Stomach (tissue), 4 donors: ENCODE measurements around the gene GPR25.

Experiments
- EP300 ChIP-seq: sonication (generic); formaldehyde crosslinking; IDR thresholded peaks from one replicate; pipeline ENCODE4 v1.6.1; 2017; ENCODE audit warnings: antibody characterized with exemption
- POLR2A ChIP-seq, 4 donors: fragments of 450-650 bp; IDR thresholded peaks; one replicate each; pipeline ENCODE4 v1.6.1; 2016; ENCODE audit warnings: antibody characterized with exemption in 4 of 4, control low read depth in 2 of 4, mild to moderate bottlenecking in 1 of 4, moderate library complexity in 1 of 4
- TF ChIP-seq, protein P1 (sequence below), 7 experiments: fragments of 450-650 bp in 4 of 7; fragments of 200-600 bp in 3 of 7; sonication (generic) in 3 of 7; IDR thresholded peaks; one replicate each; pipeline ENCODE4 v1.5.1; 2016 to 2019; ENCODE audit warnings: antibody characterized with exemption in 7 of 7, control low read depth in 2 of 7, mild to moderate bottlenecking in 1 of 7

DNA sequence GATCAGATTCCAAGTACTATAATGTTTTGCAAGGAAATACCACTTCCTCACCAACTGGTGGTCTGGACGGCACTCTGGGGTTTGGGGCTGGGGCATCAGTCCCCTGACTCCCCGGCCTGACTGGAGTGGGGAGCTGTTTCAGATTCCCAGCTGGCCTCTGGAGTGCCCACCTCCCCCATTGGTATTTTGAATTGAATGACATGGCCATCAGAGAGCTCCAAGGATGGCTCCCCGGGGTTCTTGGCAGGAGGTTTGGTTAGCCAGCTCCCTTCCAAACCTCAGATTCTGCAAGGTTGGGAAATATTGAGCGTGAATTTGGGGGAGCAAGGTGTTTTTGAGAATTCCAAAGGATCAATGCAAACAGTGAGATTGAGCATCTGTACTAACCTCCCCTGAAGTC, 19.8 kb downstream of the GPR25 start:
- TF ChIP-seq POLR2A (IDR thresholded peaks at IDR 0.05) (no peak), EP300 (no peak)
- TF ChIP-seq, protein P1, sequence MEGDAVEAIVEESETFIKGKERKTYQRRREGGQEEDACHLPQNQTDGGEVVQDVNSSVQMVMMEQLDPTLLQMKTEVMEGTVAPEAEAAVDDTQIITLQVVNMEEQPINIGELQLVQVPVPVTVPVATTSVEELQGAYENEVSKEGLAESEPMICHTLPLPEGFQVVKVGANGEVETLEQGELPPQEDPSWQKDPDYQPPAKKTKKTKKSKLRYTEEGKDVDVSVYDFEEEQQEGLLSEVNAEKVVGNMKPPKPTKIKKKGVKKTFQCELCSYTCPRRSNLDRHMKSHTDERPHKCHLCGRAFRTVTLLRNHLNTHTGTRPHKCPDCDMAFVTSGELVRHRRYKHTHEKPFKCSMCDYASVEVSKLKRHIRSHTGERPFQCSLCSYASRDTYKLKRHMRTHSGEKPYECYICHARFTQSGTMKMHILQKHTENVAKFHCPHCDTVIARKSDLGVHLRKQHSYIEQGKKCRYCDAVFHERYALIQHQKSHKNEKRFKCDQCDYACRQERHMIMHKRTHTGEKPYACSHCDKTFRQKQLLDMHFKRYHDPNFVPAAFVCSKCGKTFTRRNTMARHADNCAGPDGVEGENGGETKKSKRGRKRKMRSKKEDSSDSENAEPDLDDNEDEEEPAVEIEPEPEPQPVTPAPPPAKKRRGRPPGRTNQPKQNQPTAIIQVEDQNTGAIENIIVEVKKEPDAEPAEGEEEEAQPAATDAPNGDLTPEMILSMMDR (IDR thresholded peaks at IDR 0.05) = no peak
